Gastroesophageal sphincter (tissue), 3 donors: Measurements from ENCODE around the gene LIPT1.

Experiments
- EP300 ChIP-seq: sonication (generic); formaldehyde crosslinking; IDR thresholded peaks from one replicate; pipeline ENCODE4 v1.6.1; 2017; ENCODE audit warnings: antibody characterized with exemption, mild to moderate bottlenecking
- POLR2A ChIP-seq, 2 donors: fragments of 450-650 bp; IDR thresholded peaks; one replicate each; pipeline ENCODE4 v1.6.1; 2017; ENCODE audit warnings: antibody characterized with exemption in 2 of 2, mild to moderate bottlenecking in 2 of 2, moderate library complexity in 1 of 2
- POLR2AphosphoS5 ChIP-seq: sonication (generic); formaldehyde crosslinking; IDR thresholded peaks from one replicate; pipeline ENCODE4 v1.6.1; 2017; ENCODE audit warnings: antibody characterized with exemption
- TF ChIP-seq, protein P1 (sequence below), 4 experiments: fragments of 200-600 bp in 2 of 4; fragments of 450-650 bp in 2 of 4; sonication (generic) in 1 of 4; IDR thresholded peaks; one replicate each; pipeline ENCODE4 v1.5.1; 2017 to 2019; ENCODE audit warnings: antibody characterized with exemption in 4 of 4, mild to moderate bottlenecking in 2 of 4, moderate library complexity in 2 of 4

DNA sequence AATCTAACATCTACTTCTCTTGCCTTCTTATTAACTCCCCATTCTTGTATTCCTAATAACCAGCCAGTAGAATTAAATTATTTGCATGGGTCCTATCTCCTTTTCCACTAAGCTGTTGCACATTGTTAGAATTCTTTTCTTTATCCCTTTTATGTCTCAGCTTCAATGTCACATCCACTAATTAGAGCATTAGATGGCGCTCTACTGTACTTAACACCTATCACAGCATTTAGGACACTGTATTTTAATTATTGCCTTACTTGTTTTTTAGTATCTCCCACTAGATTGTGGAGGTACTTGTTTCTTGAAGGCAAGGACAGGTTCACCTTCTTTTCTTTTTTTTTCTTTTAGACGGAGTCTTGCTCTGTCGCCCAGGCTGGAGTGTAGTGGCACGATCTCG lies 3.8 kb downstream of the LIPT1 start:
- TF ChIP-seq, protein P1, sequence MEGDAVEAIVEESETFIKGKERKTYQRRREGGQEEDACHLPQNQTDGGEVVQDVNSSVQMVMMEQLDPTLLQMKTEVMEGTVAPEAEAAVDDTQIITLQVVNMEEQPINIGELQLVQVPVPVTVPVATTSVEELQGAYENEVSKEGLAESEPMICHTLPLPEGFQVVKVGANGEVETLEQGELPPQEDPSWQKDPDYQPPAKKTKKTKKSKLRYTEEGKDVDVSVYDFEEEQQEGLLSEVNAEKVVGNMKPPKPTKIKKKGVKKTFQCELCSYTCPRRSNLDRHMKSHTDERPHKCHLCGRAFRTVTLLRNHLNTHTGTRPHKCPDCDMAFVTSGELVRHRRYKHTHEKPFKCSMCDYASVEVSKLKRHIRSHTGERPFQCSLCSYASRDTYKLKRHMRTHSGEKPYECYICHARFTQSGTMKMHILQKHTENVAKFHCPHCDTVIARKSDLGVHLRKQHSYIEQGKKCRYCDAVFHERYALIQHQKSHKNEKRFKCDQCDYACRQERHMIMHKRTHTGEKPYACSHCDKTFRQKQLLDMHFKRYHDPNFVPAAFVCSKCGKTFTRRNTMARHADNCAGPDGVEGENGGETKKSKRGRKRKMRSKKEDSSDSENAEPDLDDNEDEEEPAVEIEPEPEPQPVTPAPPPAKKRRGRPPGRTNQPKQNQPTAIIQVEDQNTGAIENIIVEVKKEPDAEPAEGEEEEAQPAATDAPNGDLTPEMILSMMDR (IDR thresholded peaks at IDR 0.05), result no peak
- TF ChIP-seq POLR2A (IDR thresholded peaks at IDR 0.05) (no peak), POLR2AphosphoS5 (no peak), EP300 (no peak)
